ENCODE results near the gene NDUFC2.
"Not testable (repeated sequence)": the region's sequence is repeated elsewhere in the genome, so short reads cannot be mapped to it uniquely, and the experiment has no call there.

The NDUFC2 gene

GRCh38 chr11:78078218-78079167, 1.2 kb downstream of the NDUFC2 start:
- DNase-seq: no peak

GRCh38 chr11:78077592-78077991, 2.1 kb downstream of the NDUFC2 start:
- DNase-seq: not testable (repeated sequence)

GRCh38 chr11:78076733-78077403, 2.8 kb downstream of the NDUFC2 start:
- no peak for DNase-seq

- DNase-seq: no peak
Observed at GRCh38 chr11:78074756-78075155, 4.9 kb downstream of the NDUFC2 start.

GRCh38 chr11:78072455-78072854, 7.2 kb downstream of the NDUFC2 start:
- no peak for DNase-seq

DNA sequence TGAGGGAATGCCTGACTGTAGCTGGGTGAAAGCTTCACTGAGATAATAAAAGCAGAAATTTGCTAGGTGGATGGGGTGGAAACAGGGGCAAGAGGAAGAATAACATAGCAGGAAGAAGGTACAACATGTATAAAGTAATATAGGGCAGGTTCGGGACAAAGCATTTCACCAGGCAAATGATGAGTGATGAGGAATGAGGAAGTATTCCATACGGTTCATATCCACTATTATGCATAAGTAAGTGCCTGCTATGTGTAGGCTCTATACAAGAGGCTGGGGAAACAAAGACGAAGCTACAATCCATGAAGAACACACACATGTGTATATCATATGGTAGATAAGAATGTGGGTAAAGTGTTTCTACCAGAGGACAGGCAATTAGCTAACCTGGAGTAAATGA, 7.9 kb downstream of the NDUFC2 start:
- no peak for DNase-seq

DNA sequence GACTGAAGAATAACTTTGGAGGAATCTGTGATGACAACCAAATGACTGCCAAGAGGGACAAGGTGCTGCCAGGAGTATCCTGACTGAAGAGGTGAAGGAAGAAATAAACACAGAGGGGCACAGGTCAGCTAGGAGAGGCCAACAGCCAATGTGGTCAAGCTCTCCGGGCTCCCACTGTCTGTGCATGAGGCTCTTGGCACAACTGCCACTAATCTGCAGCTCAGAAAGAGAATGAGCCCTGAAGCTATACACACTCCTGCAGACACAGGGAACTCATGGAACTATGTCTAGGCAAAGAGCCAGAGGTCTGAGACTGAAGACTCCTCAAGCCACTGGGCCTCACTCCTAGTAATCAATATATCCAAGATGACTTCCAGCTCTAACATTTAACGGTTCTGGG, 9.0 kb downstream of the NDUFC2 start:
- DNase-seq: no peak

GRCh38 chr11:78069465-78069864, 10.2 kb downstream of the NDUFC2 start:
- no peak for DNase-seq

DNA sequence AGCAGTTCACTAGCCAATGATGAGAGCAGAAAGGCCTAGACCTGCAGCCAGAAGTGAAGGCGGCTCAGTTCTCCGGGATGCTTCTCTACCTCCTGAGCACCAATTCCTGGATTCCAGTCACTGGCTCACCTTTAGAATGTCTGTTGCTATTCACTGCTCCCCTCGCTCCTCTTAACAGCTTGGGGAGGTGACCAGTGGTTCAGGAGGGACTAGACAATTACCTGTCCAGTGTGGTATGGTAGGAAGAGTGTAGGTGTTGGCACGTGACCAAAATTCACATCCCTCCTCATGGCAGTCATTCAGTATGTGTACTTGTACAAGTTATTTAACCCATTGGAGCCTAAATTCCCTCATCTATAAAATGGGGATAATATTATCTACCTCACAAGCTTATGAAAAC, 12.0 kb downstream of the NDUFC2 start:
- no peak for DNase-seq

DNA sequence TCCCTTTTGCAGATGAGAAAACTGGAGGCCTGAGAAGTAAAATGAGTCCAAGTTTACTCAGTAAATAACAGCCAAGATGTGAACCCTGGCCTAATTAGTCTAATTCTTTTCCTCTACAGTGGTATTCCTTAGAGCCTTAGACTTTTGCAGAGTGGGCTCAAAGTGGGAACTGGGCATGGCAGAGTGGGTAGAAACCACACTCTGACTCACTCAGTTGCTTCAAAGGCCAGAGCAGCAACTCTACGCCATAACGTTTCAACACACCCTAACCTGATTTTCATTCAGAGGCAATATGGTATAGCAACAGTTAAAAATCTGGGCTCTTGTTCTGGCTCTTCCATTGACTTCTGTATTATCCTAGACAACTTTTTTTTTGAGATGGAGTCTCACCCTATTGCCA, 13.2 kb downstream of the NDUFC2 start:
- DNase-seq: no peak

GRCh38 chr11:78065203-78065602, 14.5 kb downstream of the NDUFC2 start:
- DNase-seq: no peak

DNA sequence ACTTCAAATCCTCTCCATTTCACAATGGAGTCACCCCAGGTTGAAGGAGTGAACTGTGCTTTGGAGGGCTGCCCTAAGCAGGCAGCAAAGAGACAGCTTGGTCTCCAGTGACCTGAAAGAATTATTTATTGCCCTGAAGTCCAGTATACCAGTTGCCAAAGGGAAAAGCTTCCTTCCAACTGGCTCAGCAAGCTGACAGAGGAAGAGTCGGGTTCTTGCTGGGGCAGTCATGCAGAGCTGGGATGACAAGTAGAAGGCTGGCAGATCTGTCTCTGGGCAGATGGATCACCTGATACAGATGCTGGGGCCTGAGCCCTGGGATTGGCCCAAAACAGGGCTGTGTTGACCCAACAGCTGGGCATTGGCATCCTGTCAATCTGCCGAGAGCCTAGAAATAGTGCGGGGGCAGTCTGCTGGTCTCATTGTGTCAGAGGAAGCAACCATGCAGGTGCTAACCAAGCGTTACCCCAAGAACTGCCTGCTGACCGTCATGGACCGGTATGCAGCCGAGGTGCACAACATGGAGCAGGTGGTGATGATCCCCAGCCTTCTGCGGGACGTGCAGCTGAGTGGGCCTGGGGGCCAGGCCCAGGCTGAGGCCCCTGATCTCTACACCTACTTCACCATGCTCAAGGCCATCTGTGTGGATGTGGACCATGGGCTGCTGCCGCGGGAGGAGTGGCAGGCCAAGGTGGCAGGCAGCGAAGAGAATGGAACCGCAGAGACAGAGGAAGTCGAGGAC, 16.1 kb downstream of the NDUFC2 start, which contains the start of gene THRSP:
TSS of gene THRSP (plus strand) at position 422 of the 742 bp plus-strand sequence. CDS start at position 443, 21 bp downstream.
- DNase-seq: no peak

- DNase-seq: no peak
Observed at GRCh38 chr11:78062671-78063070, 17.0 kb downstream of the NDUFC2 start.

DNA sequence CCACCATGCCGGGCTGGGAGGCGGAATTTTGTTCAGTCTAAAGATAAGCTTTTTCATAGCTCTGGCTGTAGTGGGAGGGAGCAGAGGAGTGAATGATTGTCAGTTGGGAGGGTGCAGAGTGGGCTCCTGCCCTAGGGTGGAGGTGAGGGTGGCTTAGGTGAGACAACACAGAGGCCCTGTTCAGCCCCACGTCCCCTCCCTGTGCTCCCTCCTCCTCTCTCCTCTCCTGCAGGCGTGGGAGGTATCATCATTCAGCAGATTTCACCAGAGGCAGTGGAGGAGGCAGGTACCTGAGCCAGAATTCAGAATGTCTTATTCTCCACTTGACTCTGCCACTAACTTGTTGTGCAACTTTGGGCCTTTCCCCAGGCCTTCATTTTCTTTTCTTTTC, 17.7 kb downstream of the NDUFC2 start:
- DNase-seq: no peak

- no peak for DNase-seq
Observed at GRCh38 chr11:78061088-78061920, 18.4 kb downstream of the NDUFC2 start.

GRCh38 chr11:78060533-78060932, 19.1 kb downstream of the NDUFC2 start:
- DNase-seq: no peak

- DNase-seq: not testable (repeated sequence)
Observed at GRCh38 chr11:78059749-78060328, 19.8 kb downstream of the NDUFC2 start.

DNA sequence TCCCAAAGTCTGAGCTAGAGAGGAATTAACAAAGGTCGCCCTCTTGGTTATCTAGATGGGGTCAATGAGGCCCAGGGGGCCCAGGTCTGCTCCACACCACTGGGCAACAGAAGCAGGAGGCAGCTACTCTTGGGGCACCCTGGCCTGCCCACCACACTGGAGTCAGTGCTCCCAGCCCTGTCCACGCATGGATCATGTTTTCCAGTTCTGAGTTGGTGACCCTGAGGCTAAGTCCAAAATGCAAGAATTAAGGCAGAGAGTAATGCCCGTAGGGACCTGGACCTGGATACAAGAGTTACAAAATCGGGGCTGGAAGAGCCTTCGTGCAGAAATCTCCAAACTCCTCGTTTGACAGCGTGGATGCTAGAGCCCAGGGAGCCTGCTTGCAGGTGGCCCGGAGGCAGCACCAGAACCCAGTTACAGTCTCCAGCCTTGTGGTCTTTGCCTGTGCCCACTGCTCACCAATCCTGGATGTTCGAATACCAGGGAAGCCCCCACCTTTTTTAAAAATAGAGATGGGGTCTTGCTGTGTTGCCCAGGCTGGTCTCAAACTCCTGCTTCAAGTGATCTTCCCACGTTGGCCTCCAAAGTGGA, 22.1 kb downstream of the NDUFC2 start:
- DNase-seq: no peak

- DNase-seq: no peak
Observed at GRCh38 chr11:78056093-78056492, 23.6 kb downstream of the NDUFC2 start.

GRCh38 chr11:78054971-78055370, 24.7 kb downstream of the NDUFC2 start:
- DNase-seq: no peak
